Adipose tissue (tissue), 3 donors: ENCODE measurements around the gene PRKG1. TPM values are rescaled to one million over a fixed set of nuclear protein-coding genes. Genes with fewer than 3 reads are reported as not detected.

ENCODE experiments used
- H3K27ac ChIP-seq: one replicate; pipeline ENCODE4 v1.5.1; 2013; ENCODE audit warnings: low read depth, low read length
- WGBS, 3 donors: extraction: QIAGEN DNeasy Blood & Tissue Kit; methylation state at CpG; one replicate each; pipeline ENCODE4 v1.1.7; 2013; 5-methylcytosine and 5-hydroxymethylcytosine counted together
- polyA plus RNA-seq, 3 donors: library from polyadenylated mRNA; stranded (reverse); fragments of 200-250 nt; gene quantifications; one replicate each; pipeline ENCODE4 v1.2.3, GENCODE V29; 2013
- donor health status: healthy with polysubstance abuse.
- donor health status: Bipolar disorder and iron deficiency.
- donor health status: healthy.

PRKG1 gene
- polyA plus RNA-seq, 3 donors = 0.46 to 13.2 (median 2.1) TPM

GRCh38 chr10:52063159-52063558 lies 988.9 kb downstream of the PRKG1 start:
- WGBS, 3 donors = 84 to 97% (median 96%) methylated on average over 10 of the region's 10 CpGs

DNA sequence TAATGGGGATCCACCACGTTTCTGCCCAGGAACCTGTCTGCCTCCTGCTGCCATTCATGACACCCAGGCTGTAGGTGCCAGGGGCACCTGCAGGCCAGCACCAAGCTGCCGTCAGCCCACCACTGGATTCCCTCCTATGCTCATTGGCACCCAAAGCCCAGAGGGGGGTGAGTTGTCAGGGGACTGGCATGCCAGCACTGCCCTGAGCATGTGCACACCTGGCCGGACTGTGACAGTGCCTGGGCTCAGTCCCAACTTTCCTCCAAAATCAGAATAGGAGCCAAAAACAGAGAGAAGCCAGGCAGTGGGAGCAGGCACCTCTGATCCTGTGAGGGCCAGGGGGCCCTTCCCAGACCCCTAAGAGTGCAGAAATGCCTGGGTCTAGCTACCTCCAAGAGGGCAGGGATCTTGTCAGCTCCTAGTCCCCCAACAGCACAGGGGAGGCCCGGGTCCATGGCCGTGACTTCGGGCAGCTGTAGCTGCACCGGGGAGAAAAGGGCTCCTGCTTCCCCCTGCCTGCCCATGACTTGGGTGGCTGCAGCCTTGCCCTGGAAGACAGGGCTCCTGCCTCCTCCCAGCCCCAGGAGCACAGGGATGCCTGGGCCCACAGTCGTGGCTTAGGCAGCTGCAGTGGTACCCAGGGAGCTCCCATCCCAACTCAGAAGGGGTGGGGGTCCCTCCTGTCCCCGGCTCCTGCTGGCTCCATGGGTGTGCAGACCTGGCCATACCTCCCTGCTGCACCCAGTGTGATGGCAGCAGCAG lies 990.0 kb downstream of the PRKG1 start:
- H3K27ac ChIP-seq = no peak overlapping the region
- WGBS, 3 donors = 87 to 91% (median 88%) methylated on average over 9 of the region's 9 CpGs

More at GRCh38 chr10:52063159-52063558, 988.9 kb downstream of the PRKG1 start:
- H3K27ac ChIP-seq = no peak overlapping the region

- 73 to 85% (median 74%) methylated on average over 6 of the region's 6 CpGs for WGBS, 3 donors
These were observed 992.1 kb downstream of the PRKG1 start for GRCh38 chr10:52066383-52066782.

GRCh38 chr10:52068485-52068884 lies 994.2 kb downstream of the PRKG1 start:
- H3K27ac ChIP-seq = no peak overlapping the region
- WGBS, 3 donors = 44 to 81% (median 65%) methylated on average over 1 of the region's 1 CpG

More at GRCh38 chr10:52066383-52066782, 992.1 kb downstream of the PRKG1 start:
- no peak overlapping the region for H3K27ac ChIP-seq

GRCh38 chr10:52071814-52072213 lies 997.5 kb downstream of the PRKG1 start:
- H3K27ac ChIP-seq = no peak overlapping the region
- 74 to 93% (median 87%) methylated on average over 7 of the region's 7 CpGs for WGBS, 3 donors

DNA sequence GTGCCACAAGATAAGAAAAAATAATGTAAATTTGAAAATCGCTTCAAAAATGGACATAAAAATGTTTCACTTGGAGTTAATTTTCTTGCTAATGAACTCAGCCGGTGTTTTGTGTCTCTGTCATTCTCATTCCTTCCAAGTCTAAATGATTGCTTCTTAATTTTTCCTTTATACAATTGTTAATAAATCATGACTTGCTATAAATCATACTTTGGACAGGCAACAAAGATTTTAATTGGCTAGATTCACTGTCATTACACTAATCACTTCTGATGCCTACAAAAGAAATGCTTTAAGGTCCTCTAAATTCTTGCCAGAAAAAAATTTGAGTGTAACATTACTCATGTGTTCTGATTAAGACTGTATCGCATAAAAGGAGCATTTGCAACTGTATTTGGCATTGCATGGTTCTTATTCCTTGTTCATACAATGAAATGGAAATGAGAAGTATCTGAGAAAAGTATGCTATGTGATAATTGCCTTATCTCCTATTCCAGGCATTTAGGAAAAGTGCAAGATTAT lies 1000.3 kb downstream of the PRKG1 start:
- WGBS, 3 donors = 67 to 87% (median 78%) methylated on average over 3 of the region's 3 CpGs
- H3K27ac ChIP-seq = no peak overlapping the region

DNA sequence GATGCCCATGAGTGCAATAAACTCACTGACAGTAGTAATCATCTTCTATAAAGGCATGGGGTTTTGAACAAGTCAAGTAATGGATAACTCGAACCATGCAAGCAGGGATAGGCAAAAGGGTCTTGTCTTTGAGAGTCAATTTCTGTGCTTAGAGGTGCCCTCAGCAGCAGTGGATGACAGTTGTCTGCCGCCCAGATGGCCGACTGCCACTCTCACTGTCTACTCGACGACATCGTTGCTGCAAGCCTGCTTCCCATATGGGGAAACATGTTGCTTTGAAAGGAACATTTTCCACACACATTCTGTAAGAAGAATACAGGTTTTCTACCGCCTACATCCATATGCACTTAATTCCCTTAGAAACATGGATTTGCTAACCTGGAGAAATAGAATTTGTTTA lies 1003.5 kb downstream of the PRKG1 start:
- H3K27ac ChIP-seq = no peak overlapping the region
- WGBS, 3 donors = 87 to 92% (median 88%) methylated on average over 7 of the region's 7 CpGs

GRCh38 chr10:52078397-52078937 lies 1004.2 kb downstream of the PRKG1 start:
- no peak overlapping the region for H3K27ac ChIP-seq
- 83 to 91% (median 84%) methylated on average over 2 of the region's 2 CpGs for WGBS, 3 donors

DNA sequence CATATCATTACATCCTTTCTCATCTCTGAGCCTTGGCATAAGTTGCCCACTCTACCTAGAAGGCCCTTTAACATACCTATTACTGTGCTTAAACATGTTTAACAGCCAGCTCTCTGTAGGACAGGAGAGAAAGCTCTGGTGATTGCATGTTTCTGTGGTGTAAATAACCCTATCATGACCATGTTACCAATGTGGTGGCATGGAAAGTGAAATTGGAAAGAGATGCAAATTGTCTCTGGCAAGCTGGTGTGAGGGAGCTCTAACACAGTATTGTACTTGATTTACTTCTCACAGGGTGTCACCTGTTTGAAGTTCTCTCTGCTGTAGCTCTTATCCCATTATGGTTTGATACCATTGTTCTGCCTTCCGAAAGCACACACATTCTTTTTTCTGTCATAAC lies 1008.0 kb downstream of the PRKG1 start:
- 90 to 100% (median 94%) methylated on average over 1 of the region's 1 CpG for WGBS, 3 donors
- H3K27ac ChIP-seq = no peak overlapping the region

DNA sequence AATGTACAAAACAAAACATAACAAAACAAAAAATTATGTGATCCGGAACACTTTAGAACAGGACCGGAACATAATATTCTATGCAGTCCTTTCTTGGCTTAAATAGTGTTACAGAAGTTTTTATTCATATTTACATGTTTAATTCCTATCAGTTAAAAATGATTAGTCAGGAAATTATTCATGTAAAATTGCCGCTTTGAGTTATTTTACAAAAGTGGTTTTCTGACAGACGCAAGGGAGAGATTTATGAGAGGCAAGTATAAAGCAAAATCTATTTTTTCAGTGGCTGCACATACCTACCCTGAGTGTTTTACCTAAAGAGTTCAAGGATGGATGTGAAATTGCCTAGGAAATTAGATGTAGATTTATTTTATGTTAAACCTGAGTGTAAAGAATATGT lies 1009.1 kb downstream of the PRKG1 start:
- no peak overlapping the region for H3K27ac ChIP-seq
- 80 to 91% (median 87%) methylated on average over 4 of the region's 4 CpGs for WGBS, 3 donors

GRCh38 chr10:52092390-52092789 lies 1018.1 kb downstream of the PRKG1 start:
- no peak overlapping the region for H3K27ac ChIP-seq

- WGBS, 3 donors = 77 to 91% (median 88%) methylated on average over 1 of the region's 1 CpG
- no peak overlapping the region for H3K27ac ChIP-seq
These were observed 1023.8 kb downstream of the PRKG1 start for GRCh38 chr10:52098130-52098529.

DNA sequence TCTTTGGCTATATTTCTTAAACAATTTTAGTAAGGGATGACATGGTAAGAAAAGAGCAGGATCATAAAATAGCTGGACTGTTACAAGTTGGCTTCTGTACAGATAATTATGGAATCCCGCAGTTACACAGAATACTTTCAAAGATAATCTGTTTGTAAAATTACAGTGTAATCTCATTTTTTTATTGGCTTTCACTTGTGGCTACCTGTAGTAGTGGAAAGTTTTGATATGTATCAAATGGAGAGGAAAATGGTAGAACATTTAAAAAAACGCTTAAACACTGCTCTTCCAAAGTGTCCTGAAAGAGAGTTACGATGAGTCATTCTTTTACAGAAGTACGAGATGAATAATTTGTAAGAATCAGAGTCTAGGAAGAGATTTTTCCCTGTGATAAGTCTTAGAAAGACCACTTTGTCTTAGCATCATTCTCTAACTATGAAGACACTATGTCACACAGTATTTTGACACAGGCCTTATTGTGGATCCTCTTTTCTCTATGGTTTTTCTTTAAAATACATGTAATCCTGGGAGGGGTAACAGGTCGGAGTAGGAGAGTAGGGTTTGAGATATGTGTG lies 1024.8 kb downstream of the PRKG1 start:
- WGBS, 3 donors = 82 to 92% (median 85%) methylated on average over 5 of the region's 5 CpGs
- no peak overlapping the region for H3K27ac ChIP-seq

DNA sequence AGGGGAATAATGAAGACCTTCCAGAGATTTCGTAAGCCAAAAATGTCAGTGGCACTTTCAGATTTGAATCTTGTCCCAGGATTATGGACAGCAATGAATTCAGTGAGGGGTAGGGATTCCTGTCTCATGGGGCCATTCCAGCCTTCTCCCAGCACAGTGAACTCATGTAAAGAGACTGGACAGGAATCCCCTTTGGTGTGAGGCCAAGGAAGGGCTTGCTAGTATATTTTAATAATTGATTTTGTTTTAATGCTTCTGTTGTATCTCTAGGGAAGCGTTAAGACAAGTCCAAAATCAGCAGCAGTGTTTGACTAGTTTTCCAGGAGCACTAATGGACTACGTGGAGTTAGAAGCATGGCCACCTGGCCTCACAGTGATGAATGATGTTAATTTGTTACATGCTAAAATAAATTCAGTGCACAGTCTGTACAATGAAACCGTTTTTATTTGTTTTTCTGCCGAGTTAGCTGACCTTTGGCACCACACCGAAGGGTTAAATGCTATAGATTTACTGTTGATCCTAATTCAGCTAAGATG lies 1025.8 kb downstream of the PRKG1 start:
- WGBS, 3 donors = 52 to 58% (median 56%) methylated on average over 6 of the region's 6 CpGs
- no peak overlapping the region for H3K27ac ChIP-seq

DNA sequence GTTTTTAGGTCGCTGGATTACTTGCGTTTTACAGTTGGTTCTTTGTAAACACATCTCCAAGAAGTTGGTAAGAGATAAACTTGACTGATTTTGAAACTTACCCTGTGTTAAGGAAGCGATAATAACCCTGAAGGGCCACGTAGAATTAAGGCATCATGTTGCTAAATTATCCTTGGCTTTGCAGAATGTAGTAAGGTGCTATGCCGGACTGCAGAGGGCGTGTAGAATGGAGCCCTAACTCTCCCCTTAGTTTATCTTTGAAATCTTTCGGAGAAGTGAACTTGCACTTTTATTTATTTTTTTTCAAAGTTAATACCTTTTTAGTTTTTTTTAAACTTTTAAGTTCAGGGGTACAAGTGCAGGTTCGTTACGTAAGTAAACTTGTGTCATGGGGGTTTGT lies 1031.0 kb downstream of the PRKG1 start:
- H3K27ac ChIP-seq = no peak overlapping the region
- WGBS, 3 donors = 86 to 94% (median 91%) methylated on average over 9 of the region's 9 CpGs

DNA sequence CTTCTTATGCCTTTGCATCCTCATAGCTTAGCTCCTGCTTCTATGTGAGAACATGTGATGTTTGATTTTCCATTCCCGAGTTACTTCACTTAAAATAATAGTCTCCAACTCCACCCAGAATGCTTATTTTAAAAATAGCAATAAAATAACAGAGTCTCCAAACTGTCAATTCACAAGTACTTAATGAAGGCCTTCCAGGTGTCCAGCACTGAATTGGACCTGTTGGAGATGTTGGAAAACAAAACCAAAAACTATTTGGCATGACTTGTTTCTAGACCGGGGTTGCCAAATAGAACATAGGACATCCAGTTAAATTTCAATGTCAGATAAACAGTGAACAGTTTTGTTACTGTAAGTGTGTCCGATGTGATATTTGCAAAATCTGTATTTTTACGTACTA lies 1031.7 kb downstream of the PRKG1 start:
- WGBS, 3 donors = 85 to 89% (median 85%) methylated on average over 4 of the region's 4 CpGs

DNA sequence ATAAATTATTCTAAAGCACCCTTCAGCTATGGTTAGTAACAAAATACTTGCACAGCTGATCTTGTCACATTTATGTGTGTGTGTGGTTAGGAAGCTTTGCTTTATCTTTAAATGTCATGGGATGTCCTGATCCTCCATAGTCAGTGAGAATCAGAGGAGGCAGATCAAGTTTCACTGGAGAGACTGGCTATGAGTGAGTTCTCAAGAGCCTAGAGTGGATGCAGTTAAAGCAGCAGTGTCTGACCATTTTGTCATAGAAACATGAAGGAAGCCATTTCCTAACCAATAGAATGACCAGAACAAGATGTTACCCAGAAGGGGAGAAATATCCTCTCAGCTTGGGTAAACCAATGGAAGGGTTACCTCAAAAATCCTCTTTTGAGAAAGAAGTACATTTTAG lies 1032.6 kb downstream of the PRKG1 start:
- H3K27ac ChIP-seq = no peak overlapping the region

More for the DNA sequence above, 1031.7 kb downstream of the PRKG1 start:
- no peak overlapping the region for H3K27ac ChIP-seq

DNA sequence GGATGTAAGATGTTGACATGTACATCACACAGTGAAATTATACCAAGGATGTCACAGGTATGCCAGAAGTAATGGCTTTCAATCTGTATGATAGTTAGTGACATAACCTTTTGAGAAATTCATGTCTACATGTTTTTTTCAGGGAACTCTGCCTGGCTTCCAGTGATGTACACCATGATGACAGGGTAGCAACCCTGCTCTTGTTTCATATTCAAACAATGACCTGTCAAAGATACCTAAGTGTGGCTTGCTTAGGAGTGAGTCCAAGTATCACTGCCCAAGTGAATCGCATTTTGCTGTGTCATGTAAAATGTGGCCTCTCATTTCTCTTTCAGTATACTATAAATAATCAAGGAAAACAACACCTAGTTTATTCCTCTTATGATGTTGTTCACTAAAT lies 1033.9 kb downstream of the PRKG1 start:
- WGBS, 3 donors = 72 to 95% (median 89%) methylated on average over 1 of the region's 1 CpG
- H3K27ac ChIP-seq = no peak overlapping the region

- no peak overlapping the region for H3K27ac ChIP-seq
- WGBS, 3 donors = 85 to 91% (median 90%) methylated on average over 5 of the region's 5 CpGs
These were observed 1036.3 kb downstream of the PRKG1 start for GRCh38 chr10:52110576-52110975.
